OCI-LY7 (cell line): ENCODE data around the gene COL18A1. TPM values are rescaled to one million over a fixed set of nuclear protein-coding genes. Genes with fewer than 3 reads are reported as not detected.

ENCODE experiments used
- BruUV-seq: library from RNA; stranded (reverse); fragments of 400-500 nt; replicated peaks from 2 replicates; lab custom pipeline; 2021; lab: Mats Ljungman, UMichigan
- CTCF ChIA-PET: fragments of 300-600 bp; sonication (Branson Sonifier 250); formaldehyde crosslinking; loops from one replicate; lab custom pipeline; 2022; ENCODE audit warnings: antibody characterized with exemption; ENCODE audit not compliant: unreplicated experiment; lab: Charles Lee
- POLR2A ChIA-PET: fragments of 300-600 bp; sonication (Branson Sonifier 250); formaldehyde crosslinking; loops from one replicate; lab custom pipeline; 2022; ENCODE audit warnings: antibody characterized with exemption; lab: Charles Lee
- DNase-seq: peaks from one replicate; pipeline ENCODE4 v3.0.0-alpha.2; 2015; ENCODE audit warnings: low spot score
- H2AFZ ChIP-seq: fragments of 200-600 bp; sonication (generic), shearing (Covaris generic); 2 replicates; pipeline ENCODE4 v1.6.1; 2014; ENCODE audit warnings: mild to moderate bottlenecking, antibody characterized with exemption, low read length, moderate library complexity
- H3K27ac ChIP-seq: fragments of 200-600 bp; sonication (generic); 2 replicates; pipeline ENCODE4 v1.5.1; 2014; ENCODE audit warnings: mixed run types, low read depth, mild to moderate bottlenecking, moderate library complexity, low read length, inconsistent platforms; ENCODE audit not compliant: poor library complexity, severe bottlenecking
- H3K36me3 ChIP-seq: fragments of 200-600 bp; sonication (generic); 2 replicates; pipeline ENCODE4 v1.6.1; 2014; ENCODE audit warnings: mild to moderate bottlenecking, antibody characterized with exemption, low read length, moderate library complexity, mixed read lengths; ENCODE audit not compliant: insufficient read depth
- H3K4me1 ChIP-seq: fragments of 200-600 bp; sonication (generic); 2 replicates; pipeline ENCODE4 v1.5.1; 2014; ENCODE audit warnings: mild to moderate bottlenecking, low read length; ENCODE audit not compliant: insufficient read depth, poor library complexity, severe bottlenecking
- H3K4me2 ChIP-seq: fragments of 200-600 bp; sonication (generic); 2 replicates; pipeline ENCODE4 v1.6.1; 2014; ENCODE audit warnings: mild to moderate bottlenecking, low read length
- H3K4me3 ChIP-seq: fragments of 200-600 bp; sonication (generic); 2 replicates; pipeline ENCODE4 v1.5.1; 2014; ENCODE audit warnings: mild to moderate bottlenecking, low read depth, low read length; ENCODE audit not compliant: poor library complexity, severe bottlenecking
- H3K79me2 ChIP-seq: fragments of 200-600 bp; sonication (generic); 2 replicates; pipeline ENCODE4 v1.6.1; 2016; ENCODE audit warnings: low read depth, mild to moderate bottlenecking, low read length, moderate library complexity, mixed read lengths; ENCODE audit not compliant: insufficient read depth
- H3K9me2 ChIP-seq: fragments of 200-600 bp; sonication (generic); 2 replicates; pipeline ENCODE4 v1.6.1; 2016; ENCODE audit warnings: mild to moderate bottlenecking, low read length, mixed read lengths; ENCODE audit not compliant: insufficient read depth
- H3K9me3 ChIP-seq: fragments of 200-600 bp; sonication (generic); 2 replicates; pipeline ENCODE4 v1.6.1; 2014; ENCODE audit warnings: mild to moderate bottlenecking, mixed run types, low read length, mixed read lengths
- H4K20me1 ChIP-seq: fragments of 200-600 bp; sonication (generic); 2 replicates; pipeline ENCODE4 v1.6.1; 2014; ENCODE audit warnings: mild to moderate bottlenecking, antibody characterized with exemption, low read length, moderate library complexity, mixed read lengths; ENCODE audit not compliant: insufficient read depth
- CTCF ChIP-seq: fragments of 200-600 bp; sonication (generic); conservative IDR thresholded peaks from 2 replicates; pipeline ENCODE4 v1.5.1; 2014; ENCODE audit warnings: mild to moderate bottlenecking, antibody characterized with exemption, low read length, moderate library complexity, mixed read lengths
- EZH2phosphoT487 ChIP-seq: fragments of 200-600 bp; sonication (generic); IDR thresholded peaks from 2 replicates; pipeline ENCODE4 v1.6.1; 2018; ENCODE audit warnings: low read depth, borderline replicate concordance, mild to moderate bottlenecking, mixed run types, antibody characterized with exemption, low read length, moderate library complexity, mixed read lengths
- intact Hi-C: fragments of 100-400 bp; cut with micrococcal nuclease; formaldehyde crosslinking; loops from one replicate; pipeline ENCODE4 v1.10.0; 2022; ENCODE audit not compliant: unreplicated experiment
- total RNA-seq, 2 experiments: library from RNA; depleted of rRNA in 1 of 2; stranded (reverse); fragments of >200 nt in 1 of 2; shearing (Covaris generic) in 1 of 2; gene quantifications; 2 replicates each; pipeline ENCODE4 v1.2.3, GENCODE V29; 2014 to 2022

The COL18A1 gene
- total RNA-seq, 2 experiments from 2014 or later, result 0.23 to 7.4 TPM

GRCh38 chr21:45410865-45411809, 6.2 kb downstream of the COL18A1 start:
- no peaks in the 10 kb centered on the region for H3K36me3 ChIP-seq
- no peaks in the 10 kb centered on the region for H3K9me2 ChIP-seq
- CTCF ChIA-PET, result no interaction called here
- H2AFZ ChIP-seq, result no peak overlapping the region
- no peak for TF ChIP-seq CTCF
- TF ChIP-seq EZH2phosphoT487, result no peak
- intact Hi-C loops, result no loop called here
- no peak overlapping the region for H3K27ac ChIP-seq
- no peaks in the 10 kb centered on the region for H3K9me3 ChIP-seq
- POLR2A ChIA-PET, result no interaction called here
- no peak overlapping the region for H3K4me3 ChIP-seq
- BruUV-seq, result no TSS peak
- no peaks in the 10 kb centered on the region for H3K4me1 ChIP-seq
- no peak overlapping the region for H3K4me2 ChIP-seq
- H4K20me1 ChIP-seq, result no peaks in the 10 kb centered on the region
- H3K79me2 ChIP-seq, result no peaks in the 10 kb centered on the region
- DNase-seq, result no peak

- Histone ChIP-seq H3K36me3 (no peaks in the 10 kb centered on the region), H2AFZ (no peak overlapping the region), H3K27ac (no peak overlapping the region), H4K20me1 (no peaks in the 10 kb centered on the region), H3K4me3 (no peak overlapping the region), H3K4me2 (no peak overlapping the region), H3K79me2 (no peaks in the 10 kb centered on the region), H3K9me2 (no peaks in the 10 kb centered on the region), H3K9me3 (no peaks in the 10 kb centered on the region), H3K4me1 (no peaks in the 10 kb centered on the region)
- CTCF ChIA-PET, result no interaction called here
- POLR2A ChIA-PET, result no interaction called here
- intact Hi-C loops, result no loop called here
- TF ChIP-seq CTCF (no peak), EZH2phosphoT487 (no peak)
- no peak for DNase-seq
- BruUV-seq, result no TSS peak
Observed at GRCh38 chr21:45411810-45412206, 6.8 kb downstream of the COL18A1 start.

- Histone ChIP-seq H3K79me2 (no peaks in the 10 kb centered on the region), H3K9me2 (no peaks in the 10 kb centered on the region), H3K4me2 (no peak overlapping the region), H2AFZ (no peak overlapping the region), H3K4me3 (no peak overlapping the region), H3K9me3 (no peaks in the 10 kb centered on the region), H3K27ac (no peak overlapping the region), H3K4me1 (no peaks in the 10 kb centered on the region), H4K20me1 (no peaks in the 10 kb centered on the region), H3K36me3 (no peaks in the 10 kb centered on the region)
- no TSS peak for BruUV-seq
- intact Hi-C loops, result no loop called here
- ChIA-PET CTCF (no interaction called here), POLR2A (no interaction called here)
- TF ChIP-seq EZH2phosphoT487 (no peak), CTCF (no peak)
- DNase-seq, result no peak
Observed at GRCh38 chr21:45412491-45412890, 7.5 kb downstream of the COL18A1 start.
